ENCODE results near the gene TNFRSF18.
"Not testable (repeated sequence)": the region's sequence is repeated elsewhere in the genome, so short reads cannot be mapped to it uniquely, and the experiment has no call there.

TNFRSF18 gene

GRCh38 chr1:1206376-1206965 is at the start of gene TNFRSF18:
Gene TNFRSF18 (minus strand): TSS chr1:1206592. CDS start chr1:1206571, 21 bp downstream.
- DNase-seq, result peak; percentile 30

DNA sequence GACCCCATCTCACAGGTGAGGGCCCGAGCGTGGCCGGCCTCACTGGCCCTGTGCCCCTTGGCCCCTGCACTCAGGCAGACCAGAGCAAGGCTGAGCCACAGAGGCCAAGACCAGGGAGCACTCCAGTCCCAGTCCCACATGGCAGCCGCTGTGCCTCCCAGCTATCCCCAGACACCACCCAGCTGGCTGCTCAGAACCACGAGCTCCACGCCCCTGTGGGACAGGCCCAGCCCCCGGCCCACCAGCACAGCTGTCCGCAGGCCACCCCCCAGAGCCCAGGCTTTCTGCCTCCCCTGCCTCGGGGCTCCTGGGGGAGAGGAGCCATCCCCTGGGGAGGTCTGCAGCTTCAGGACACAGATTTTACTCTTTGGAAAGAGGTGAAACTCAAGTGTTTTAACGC is 49.2 kb upstream of the TNFRSF18 start:
- DNase-seq, result no peak

DNA sequence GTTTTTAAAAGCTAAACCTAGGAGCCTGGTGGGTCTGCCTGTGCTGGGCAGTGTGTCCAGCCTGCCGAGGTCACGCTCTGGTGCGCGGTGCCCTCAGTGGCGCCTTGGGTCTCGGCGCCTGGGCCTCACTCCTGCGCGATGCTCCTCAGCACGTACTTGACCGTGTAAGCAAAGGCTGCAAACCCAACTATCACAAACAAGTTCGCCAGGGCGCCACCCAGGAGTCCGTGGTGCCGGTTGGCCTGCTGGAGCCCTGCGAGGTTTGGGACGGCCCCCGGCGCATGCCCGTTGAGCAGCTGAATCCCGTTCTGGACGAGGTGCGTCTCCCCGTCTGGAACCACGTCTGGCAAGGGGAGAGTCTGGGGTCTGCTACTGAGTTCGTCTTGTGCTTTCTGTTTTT is 48.7 kb upstream of the TNFRSF18 start:
- DNase-seq, result no peak

GRCh38 chr1:1254667-1254998 is 48.2 kb upstream of the TNFRSF18 start:
- no peak for DNase-seq

DNA sequence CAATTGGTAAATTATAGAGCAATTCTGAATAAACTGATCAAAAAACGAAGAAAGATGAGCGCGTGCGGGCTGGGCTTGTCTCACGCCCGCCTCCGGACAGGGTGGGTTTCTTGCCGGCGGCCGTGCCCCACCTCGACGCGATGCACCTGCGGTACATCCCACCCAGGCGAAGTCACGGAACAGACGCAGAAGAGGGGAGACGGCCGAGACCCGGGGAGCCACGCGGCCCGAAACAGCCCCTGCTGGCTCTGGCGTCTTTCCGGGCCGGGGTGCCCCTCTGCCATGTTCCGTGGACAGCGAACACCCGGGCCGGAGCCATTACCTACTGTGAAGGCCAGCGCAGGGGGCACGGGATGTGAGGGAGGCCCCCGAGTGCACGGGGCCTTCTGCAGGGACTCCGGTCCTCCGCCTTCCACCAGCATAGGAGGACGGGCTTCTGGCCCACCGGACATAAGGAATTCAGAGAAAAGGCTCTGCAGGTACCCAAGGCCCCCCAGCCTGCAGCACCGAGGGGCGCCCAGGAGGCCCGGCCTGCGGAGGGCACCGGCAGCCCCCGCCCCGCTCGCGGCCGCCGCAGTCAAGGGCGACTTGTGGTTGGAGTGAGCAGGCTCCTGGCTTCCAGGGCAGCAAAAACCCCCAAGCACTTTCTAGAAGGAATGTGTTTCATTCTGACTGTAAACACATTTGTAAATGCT is 47.7 kb upstream of the TNFRSF18 start:
- no peak for DNase-seq

DNA sequence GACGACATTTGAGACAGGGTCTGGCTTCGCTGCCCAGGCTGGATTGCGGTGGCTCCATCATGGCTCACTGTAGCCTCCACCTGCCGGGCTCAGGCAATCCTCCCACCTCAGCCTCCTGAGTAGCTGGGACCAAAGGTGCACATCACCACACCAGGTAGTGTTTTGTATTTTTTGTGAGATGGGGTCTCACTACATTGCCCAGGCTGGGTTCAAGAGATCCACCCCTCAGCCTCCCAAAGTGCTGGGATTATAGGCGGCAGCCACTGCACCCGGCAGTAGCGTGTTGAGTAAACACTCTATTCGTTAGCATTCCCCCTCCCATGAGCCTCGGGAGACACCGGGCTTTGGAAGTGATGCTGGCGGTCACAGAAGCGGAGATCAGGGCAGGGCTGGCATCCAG is 46.9 kb upstream of the TNFRSF18 start:
- no peak for DNase-seq

- DNase-seq, result peak; percentile 83
Measured at GRCh38 chr1:1250786-1251284, 44.4 kb upstream of the TNFRSF18 start.

DNA sequence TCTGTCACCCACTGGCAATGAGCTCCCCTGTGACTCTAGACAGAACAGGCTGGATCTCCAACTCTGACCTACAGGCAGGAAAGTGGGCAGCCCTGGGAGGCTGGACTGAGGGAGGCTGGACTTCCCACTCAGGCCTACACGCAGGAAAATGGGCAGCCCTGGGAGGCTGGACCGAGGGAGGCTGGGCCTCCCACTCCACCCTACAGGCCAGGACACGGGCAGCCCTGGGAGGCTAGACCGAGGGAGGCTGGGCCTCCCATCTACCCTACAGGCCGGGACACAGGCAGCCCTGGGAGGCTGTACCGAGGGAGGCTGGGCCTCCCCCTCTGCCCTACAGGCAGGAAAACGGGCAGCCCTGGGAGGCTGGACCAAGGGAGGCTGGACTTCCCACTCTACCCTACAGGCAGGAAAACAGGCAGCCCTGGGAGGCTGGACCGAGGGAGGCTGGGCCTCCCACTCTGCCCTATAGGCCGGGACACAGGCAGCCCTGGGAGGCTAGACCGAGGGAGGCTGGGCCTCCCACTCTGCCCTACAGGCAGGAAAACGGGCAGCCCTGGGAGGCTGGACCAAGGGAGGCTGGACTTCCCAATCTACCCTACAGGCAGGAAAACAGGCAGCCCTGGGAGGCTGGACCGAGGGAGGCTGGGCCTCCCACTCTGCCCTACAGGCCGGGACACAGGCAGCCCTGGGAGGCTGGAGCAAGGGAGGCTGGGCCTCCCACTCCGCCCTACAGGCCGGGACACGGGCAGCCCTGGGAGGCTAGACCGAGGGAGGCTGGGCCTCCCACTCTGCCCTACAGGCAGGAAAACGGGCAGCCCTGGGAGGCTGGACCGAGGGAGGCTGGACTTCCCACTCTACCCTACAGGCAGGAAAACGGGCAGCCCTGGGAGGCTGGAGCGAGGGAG is 41.9 kb upstream of the TNFRSF18 start:
- DNase-seq, result not testable (repeated sequence)

DNA sequence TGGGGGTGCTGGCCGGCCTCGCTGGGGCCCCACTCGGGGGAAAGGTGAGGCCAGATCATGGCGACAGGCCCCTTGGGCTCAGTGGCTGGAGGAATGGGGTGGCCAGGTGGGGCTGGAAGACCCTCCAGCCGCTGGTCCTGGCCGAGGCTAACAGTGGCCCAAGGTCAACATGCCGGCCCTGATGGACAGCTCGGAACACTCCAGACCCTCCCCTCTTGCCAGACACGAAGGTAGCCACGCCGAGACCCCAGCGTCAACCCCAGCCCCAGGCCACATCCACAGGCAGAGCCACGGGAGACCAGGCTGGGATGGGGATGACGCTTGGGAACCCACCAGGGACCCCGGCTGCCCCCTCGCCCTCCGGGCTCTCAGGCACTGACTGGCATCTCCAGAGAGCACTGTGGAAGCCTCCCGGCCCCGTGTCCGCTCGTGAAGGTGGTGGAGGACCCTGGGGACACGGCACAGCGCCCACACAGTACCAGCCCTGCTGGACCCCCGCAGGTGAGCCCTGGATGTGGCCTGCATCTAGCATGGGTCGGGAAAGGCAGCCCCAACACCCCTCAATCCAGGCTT is 41.0 kb upstream of the TNFRSF18 start:
- no peak for DNase-seq

DNA sequence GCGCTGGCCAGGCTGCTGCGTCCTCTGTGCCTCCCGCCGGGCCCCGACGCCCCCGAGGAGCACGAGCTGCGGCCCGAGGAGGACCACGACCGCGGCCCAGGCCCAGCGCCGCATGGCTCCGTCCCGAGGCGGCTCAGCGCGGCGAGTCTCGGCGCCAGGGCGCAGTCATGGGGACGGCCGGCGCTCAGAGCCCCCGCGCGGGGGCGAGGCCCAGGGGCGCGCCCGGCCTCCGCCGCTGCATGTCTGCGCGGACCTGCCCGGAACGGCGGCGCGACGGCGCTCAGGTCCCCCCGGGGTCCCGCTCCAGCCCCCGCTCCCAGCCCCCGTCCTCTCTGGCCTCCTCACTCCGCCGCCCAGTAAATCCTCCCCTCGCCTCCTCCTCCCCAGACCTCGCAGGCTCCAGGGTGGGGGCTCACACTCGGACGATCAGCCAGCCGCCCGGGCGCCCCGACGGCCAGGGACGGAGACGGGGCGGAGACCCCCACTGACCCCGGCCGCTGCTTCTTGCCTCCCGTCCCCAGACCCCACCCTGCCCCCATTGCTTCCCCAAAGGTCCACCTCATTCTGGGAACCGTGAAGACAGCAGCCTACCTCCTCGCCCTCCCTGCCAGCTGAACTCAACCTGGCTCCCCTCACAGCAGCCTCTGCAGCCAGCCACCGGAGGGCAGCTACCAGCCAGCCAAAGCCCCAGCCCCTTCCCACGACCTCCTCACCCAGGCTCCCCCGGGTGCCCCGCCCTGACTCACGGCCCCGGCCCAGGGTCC is 40.4 kb upstream of the TNFRSF18 start, which contains the start of gene C1QTNF12:
TSS of gene C1QTNF12 (minus strand) at position 146 of the 764 bp plus-strand sequence. CDS start at position 114, 32 bp downstream.
- DNase-seq, result no peak

DNA sequence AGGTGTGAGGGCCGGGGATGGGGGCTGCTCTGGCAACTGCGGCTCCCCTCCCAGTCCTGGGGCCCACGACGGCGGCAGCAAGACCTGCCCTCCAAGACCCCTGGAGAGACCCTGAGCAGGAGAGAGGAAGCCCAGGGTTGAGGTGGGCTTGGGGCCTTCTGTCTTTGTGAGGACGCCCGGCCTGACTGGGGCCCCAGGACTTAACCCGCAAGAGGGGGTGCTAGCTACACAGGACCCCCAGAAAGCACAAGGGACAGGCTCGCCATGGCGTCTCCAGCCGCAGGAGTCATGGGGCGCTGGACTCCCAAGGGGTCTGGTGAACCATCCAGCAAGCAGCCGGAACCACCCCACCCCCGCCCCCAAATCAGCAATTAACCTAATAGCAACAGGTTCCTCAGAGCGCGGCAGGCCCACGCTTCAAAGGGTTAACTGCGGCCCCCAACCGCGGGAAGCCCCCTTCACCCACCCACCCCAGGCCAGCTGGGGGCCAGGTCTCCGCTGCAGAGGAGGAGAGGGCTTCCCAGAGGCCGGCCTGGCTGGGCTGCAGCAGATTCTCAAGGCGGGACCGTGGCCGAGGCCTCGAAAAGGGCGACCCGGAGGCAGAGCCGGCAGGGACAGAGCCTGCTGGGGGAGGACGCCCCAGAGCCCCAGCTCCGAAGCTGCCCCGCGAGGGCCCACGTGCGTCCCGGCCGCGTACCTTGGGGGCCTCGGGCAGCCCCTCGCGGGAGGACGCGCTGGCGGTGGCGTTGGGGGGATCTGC is 39.6 kb upstream of the TNFRSF18 start:
- DNase-seq, result no peak

- no peak for DNase-seq
Measured at GRCh38 chr1:1245178-1245816, 38.9 kb upstream of the TNFRSF18 start.

DNA sequence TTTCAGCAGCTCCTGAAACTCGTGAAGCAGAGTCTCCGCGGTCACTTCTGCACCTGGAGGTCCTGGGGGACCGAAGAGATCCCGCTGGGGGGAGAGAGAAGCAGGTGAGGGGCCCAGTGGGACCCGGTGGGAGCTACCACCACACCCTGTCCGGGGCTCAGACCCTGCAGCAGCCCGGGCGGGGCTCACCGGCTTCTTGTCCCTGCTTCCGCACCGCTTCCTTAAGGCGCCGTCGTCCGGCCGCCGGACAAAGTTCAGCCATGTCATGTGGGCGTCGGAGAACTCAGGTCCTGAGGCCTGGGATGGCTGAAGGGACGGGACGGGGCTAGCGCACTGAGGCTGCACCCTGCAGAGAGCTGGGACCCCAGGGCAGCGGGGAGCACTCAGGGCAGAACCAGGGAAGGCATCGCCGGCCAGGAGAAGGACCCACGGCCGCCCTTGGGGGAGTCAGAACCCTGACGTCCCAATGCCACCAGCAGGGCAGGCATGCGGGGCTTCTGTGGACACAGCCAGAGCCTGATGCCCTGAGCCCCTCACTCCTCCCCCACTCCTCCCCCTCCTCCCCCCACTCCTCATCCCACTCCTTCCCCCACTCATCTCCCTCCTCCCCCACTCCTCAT is 37.9 kb upstream of the TNFRSF18 start:
- no peak for DNase-seq

DNA sequence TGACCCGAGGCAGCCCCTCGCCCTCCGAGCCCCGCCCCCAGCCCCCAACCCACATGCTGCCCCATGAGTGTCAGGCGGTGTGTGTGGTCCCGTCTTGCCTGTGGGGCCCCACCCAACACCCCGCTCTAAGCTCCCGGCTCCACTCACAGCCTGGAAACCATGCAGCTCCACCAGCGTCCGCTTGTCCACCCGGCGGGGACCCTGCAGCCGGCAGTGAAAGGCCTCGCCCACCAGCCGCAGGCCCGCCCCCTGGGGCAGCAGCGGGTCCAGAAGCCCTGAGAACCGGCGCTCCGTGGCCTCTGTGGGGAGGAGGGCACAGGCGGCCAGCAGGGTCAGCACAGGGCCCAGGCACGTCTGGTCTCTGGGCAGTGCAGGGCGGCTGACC is 37.4 kb upstream of the TNFRSF18 start:
- DNase-seq, result no peak

DNA sequence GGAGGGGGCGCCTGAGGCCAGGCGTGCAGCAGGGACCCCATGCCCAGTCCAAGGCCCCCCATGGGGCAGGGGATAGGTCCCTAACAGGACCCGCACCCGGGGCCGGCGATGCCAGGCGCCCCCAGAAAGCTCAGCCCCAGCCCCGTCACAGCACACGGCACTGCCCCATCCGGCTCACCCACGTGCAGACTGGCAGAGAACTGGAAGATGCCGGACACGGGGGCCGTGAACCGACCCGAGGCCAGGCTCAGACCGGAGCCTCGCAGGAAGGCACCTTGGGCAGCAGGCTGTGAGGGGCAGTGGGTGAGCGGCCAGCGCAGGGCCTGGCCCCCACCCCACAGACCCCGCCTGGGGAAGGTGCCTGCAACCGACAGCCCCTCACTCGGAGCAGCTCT is 36.9 kb upstream of the TNFRSF18 start:
- no peak for DNase-seq

GRCh38 chr1:1242461-1243265 is 36.3 kb upstream of the TNFRSF18 start:
- DNase-seq, result no peak

DNA sequence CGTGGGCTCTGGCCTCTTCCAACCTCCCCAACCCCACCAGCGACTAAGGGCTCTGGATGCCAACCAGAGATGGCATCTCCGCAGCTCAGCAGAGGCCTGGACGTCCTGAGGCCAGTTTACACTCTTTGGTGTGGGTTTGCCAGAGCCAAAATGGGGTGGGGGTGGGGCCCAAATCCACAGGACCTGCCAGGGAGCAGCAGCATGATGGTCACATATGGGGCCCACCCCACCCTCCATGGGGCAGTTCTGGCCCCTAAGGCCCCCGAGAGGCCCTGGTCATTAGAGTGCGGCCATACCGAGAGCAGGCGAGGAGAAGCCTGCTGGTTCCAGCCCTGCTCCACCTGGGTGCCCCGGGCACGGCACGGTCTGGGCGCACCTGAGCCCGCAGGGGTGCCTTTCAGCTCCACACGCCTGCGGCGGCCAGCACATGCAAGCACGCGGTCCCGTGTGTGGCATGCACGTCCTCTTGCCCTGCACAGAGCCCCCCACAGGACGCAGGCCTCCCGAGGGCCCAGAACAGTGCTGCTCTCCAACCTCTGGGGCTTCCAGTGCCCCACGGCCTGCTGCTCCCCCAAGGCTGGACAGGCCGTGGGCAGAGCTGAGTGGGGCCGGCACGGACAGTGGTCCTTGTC is 35.3 kb upstream of the TNFRSF18 start:
- DNase-seq, result no peak

DNA sequence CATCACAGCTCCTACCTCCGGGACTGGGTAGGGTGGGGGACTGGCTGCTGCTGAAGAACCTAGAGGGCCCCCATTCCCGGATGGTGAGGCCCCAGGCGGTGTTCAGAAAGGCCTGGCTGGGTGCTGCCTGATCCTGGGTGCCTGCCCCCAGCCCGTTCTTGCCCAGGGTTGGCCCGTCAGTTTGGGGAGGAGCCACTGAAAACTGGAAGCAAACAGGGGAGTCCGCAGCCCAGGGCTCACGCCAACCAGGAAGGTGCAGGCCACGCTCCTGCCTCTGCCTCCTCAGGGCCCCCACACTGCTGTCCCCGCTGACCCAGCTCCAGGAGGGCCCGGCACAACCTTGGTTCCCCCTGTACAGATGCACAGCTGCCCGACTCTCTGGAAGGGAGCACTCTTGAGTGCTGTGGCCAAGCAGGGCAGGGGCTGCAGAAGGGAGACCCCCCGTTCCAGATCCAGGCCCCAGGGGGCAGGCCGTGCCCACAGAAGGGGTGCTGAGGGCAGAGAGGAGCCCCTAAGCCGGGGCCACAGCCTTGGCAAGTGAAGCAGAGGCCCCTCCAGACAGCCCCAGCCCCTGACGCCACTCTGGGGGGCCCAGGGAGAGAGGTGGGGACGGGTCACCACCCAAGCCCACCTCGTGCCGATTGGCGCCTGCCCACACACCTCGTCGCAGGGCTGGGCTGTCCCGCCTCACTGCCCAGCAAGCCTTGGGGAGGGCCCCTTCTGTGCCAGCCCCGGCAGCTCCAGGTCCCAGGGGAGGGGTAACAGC is 34.6 kb upstream of the TNFRSF18 start:
- DNase-seq, result peak; percentile 49

GRCh38 chr1:1240348-1240732 is 33.9 kb upstream of the TNFRSF18 start:
- DNase-seq, result no peak
